K562 treated with DMSO at 1 percent for 48 hours (cell line): ENCODE data around the gene HNRNPLL. TPM values are rescaled to one million over a fixed set of nuclear protein-coding genes. Genes with fewer than 3 reads are reported as not detected.

Experiments
- total RNA-seq: library from RNA; unstranded; fragments of 300-600 nt; gene quantifications from 2 replicates; pipeline ENCODE4 v1.2.3, GENCODE V29; 2022; ENCODE audit warnings: low replicate concordance; ENCODE audit errors: extremely low read depth

The HNRNPLL gene
- total RNA-seq: not detected in 2 replicates

DNA sequence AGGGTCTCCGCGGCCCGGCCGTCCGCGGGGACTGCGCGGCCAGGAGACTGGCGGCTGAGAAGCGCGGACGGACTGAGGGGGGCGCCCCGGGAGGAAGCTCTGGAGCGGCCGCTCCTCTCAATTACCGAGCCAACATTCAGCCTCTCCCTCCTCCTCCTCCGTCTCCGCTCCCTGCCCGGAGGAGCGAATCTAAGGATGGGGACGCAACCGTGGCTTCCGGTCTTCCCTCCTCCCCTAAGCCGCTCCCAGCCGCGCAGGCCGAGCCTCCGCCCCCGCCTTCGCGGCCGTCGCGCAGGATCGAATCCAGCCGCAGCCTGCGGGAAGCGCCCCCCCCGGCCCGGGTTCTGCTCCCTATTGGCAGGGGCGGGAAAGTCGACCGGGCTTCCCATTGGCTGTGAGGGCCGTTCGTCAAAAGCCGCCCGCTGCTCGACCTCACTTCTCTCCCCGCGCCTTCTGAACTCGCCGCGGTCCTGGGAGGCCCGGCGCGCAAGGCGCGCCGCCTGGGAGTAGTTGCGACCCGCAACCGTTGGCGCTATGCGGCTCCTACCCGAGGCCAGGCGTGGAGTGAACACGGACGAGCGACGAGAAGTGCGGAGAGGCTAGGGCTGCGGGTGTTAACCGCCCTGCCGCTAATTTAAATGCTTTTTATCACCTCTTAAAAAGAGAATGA, at the start of gene HNRNPLL:
HNRNPLL (minus strand) TSS at position 197 of the 670 bp plus-strand sequence. CDS start 302 bp downstream, outside the sequence.

Other genes with a start within 250 kb of the HNRNPLL start
- gene ATL2, start 225.7 kb downstream of the HNRNPLL start, total RNA-seq: not detected in 2 replicates
- not detected in 2 replicates for gene GALM, start 63.2 kb upstream of the HNRNPLL start, total RNA-seq
- not detected in 2 replicates for gene SRSF7, start 148.4 kb upstream of the HNRNPLL start, total RNA-seq
- gene GEMIN6, start 175.3 kb upstream of the HNRNPLL start, total RNA-seq: not detected in 2 replicates